WTC11 (cell line): ENCODE data around the gene ITPR2. TPM values are rescaled to one million over a fixed set of nuclear protein-coding genes. Genes with fewer than 3 reads are reported as not detected.

ENCODE experiments used
- ATAC-seq: fragments of 200-7000 bp; cut with Tn5 transposase; 2 replicates; pipeline ENCODE4 v1.10.0; 2021; ENCODE audit warnings: mild to moderate bottlenecking, moderate library complexity
- CTCF ChIA-PET: fragments of 300-600 bp; sonication (Branson Sonifier 250); formaldehyde crosslinking; loops from one replicate; lab custom pipeline; 2021; ENCODE audit warnings: antibody characterized with exemption; lab: Charles Lee
- POLR2A ChIA-PET: fragments of 350-600 bp; sonication (Branson Sonifier 250); formaldehyde crosslinking; loops from one replicate; lab custom pipeline; 2021; ENCODE audit warnings: antibody characterized with exemption; lab: Charles Lee
- DNase-seq: peaks from one replicate; pipeline ENCODE4 v3.0.0; 2021; ENCODE audit warnings: low spot score
- H3K27ac Mint-ChIP-seq: 2 replicates; pipeline ENCODE4 v1.8.0; 2021; ENCODE audit warnings: mixed read lengths
- H3K27me3 Mint-ChIP-seq: 2 replicates; pipeline ENCODE4 v1.8.0; 2021; ENCODE audit warnings: low read depth, mild to moderate bottlenecking, moderate library complexity, mixed read lengths
- H3K36me3 Mint-ChIP-seq: 2 replicates; pipeline ENCODE4 v1.8.0; 2021; ENCODE audit warnings: mixed read lengths
- H3K4me1 Mint-ChIP-seq: 2 replicates; pipeline ENCODE4 v1.8.0; 2022; ENCODE audit warnings: mixed read lengths
- H3K4me3 Mint-ChIP-seq: 2 replicates; pipeline ENCODE4 v1.8.0; 2021; ENCODE audit warnings: mild to moderate bottlenecking, moderate library complexity, mixed read lengths
- H3K9me3 Mint-ChIP-seq: 2 replicates; pipeline ENCODE4 v1.8.0; 2021; ENCODE audit warnings: mixed read lengths
- ATF6 ChIP-seq: sonication (generic); formaldehyde crosslinking; IDR thresholded peaks from 2 replicates; pipeline ENCODE4 v1.8.1; 2023; ENCODE audit warnings: mild to moderate bottlenecking, missing genetic modification reagents
- CREM ChIP-seq: sonication (generic); formaldehyde crosslinking; IDR thresholded peaks from 2 replicates; pipeline ENCODE4 v1.8.1; 2022; ENCODE audit warnings: mild to moderate bottlenecking, missing genetic modification reagents, moderate library complexity
- ETV6 ChIP-seq: sonication (generic); formaldehyde crosslinking; IDR thresholded peaks from 2 replicates; pipeline ENCODE4 v1.8.1; 2022; ENCODE audit warnings: mild to moderate bottlenecking, missing genetic modification reagents
- FOXP4 ChIP-seq: sonication (generic); formaldehyde crosslinking; IDR thresholded peaks from 2 replicates; pipeline ENCODE4 v1.8.0; 2022; ENCODE audit warnings: mild to moderate bottlenecking, missing genetic modification reagents
- KAT7 ChIP-seq: sonication (generic); formaldehyde crosslinking; IDR thresholded peaks from 2 replicates; pipeline ENCODE4 v1.8.1; 2023; ENCODE audit warnings: missing genetic modification reagents, mild to moderate bottlenecking, borderline replicate concordance
- MLX ChIP-seq: sonication (generic); formaldehyde crosslinking; IDR thresholded peaks from 2 replicates; pipeline ENCODE4 v1.8.1; 2023; ENCODE audit warnings: mild to moderate bottlenecking, missing genetic modification reagents, moderate library complexity
- PRDM15 ChIP-seq: sonication (generic); formaldehyde crosslinking; IDR thresholded peaks from 2 replicates; pipeline ENCODE4 v1.8.0; 2022; ENCODE audit warnings: missing genetic modification reagents
- USF2 ChIP-seq: sonication (generic); formaldehyde crosslinking; IDR thresholded peaks from 2 replicates; pipeline ENCODE4 v1.8.1; 2023; ENCODE audit warnings: mild to moderate bottlenecking, missing genetic modification reagents, moderate library complexity
- ZNF416 ChIP-seq: fragments of 250-450 bp; sonication (Bioruptor Pico); IDR thresholded peaks from 2 replicates; pipeline ENCODE4 v1.9.0; 2021; ENCODE audit warnings: mild to moderate bottlenecking, inconsistent platforms
- ZNF512 ChIP-seq: sonication (generic); formaldehyde crosslinking; IDR thresholded peaks from 2 replicates; pipeline ENCODE4 v1.8.1; 2022; ENCODE audit warnings: missing genetic modification reagents, borderline replicate concordance
- ZNF532 ChIP-seq: fragments of 250-450 bp; sonication (Bioruptor Pico); IDR thresholded peaks from 2 replicates; pipeline ENCODE4 v1.9.0; 2021; ENCODE audit warnings: mild to moderate bottlenecking, borderline replicate concordance
- total RNA-seq: library from RNA; stranded (reverse); gene quantifications from 3 replicates; pipeline ENCODE4 v1.2.3, GENCODE V29; 2021

The ITPR2 gene
- total RNA-seq, 1 experiment from 2014 or later, result 50.7 TPM

- Mint-ChIP-seq H3K27ac (no peak overlapping the region), H3K4me1 (peaks cover 20% of the 10 kb centered on the region), H3K4me3 (no peak overlapping the region), H3K9me3 (peaks cover 10% of the 10 kb centered on the region), H3K36me3 (peaks cover 13% of the 10 kb centered on the region), H3K27me3 (no peaks in the 10 kb centered on the region)
- ChIA-PET CTCF (interaction anchor here (0.8 to 1.5 kb wide), 7 partner anchors 21 to 119 kb away, joined by 3 to 5 read pairs (median 3); no protein-coding TSS in a partner anchor), POLR2A (no interaction called here)
- TF ChIP-seq FOXP4 (CRISPR knock-in tag), result no peak
- TF ChIP-seq PRDM15 (CRISPR knock-in tag), result no peak
- no peak for TF ChIP-seq ZNF532 (CRISPR knock-in tag)
- no peak for TF ChIP-seq KAT7
- TF ChIP-seq ETV6 (CRISPR knock-in tag), result no peak
- TF ChIP-seq CREM (CRISPR knock-in tag), result no peak
- TF ChIP-seq ZNF416, result no peak
- no peak for TF ChIP-seq USF2
- TF ChIP-seq MLX, result no peak
- TF ChIP-seq ZNF512 (CRISPR knock-in tag), result no peak
- TF ChIP-seq ATF6 (CRISPR knock-in tag), result no peak
- ATAC-seq (peak; percentile 76), DNase-seq (no peak)
Observed at GRCh38 chr12:26767116-26767515, 65.9 kb downstream of the ITPR2 start.
